H9 (cell line): ENCODE results near the gene RPS28. TPM values are rescaled to one million over a fixed set of nuclear protein-coding genes. Genes with fewer than 3 reads are reported as not detected.

Source experiments
- DNase-seq: peaks from one replicate; pipeline ENCODE4 v3.0.0-alpha.2; 2017
- H2AFZ ChIP-seq: one replicate; pipeline ENCODE4 v1.6.1; 2013; ENCODE audit warnings: mild to moderate bottlenecking, low read length, control low read depth, moderate library complexity
- H2AK5ac ChIP-seq: 2 replicates; pipeline ENCODE4 v1.6.1; 2013; ENCODE audit warnings: low read length, control low read depth, mixed read lengths; ENCODE audit not compliant: insufficient read length
- H2BK120ac ChIP-seq: one replicate; pipeline ENCODE4 v1.6.1; 2013; ENCODE audit warnings: low read depth, mild to moderate bottlenecking, low read length, control low read depth, inconsistent platforms; ENCODE audit not compliant: poor library complexity, severe bottlenecking
- H2BK12ac ChIP-seq: 2 replicates; pipeline ENCODE4 v1.6.1; 2013; ENCODE audit warnings: low read length, control low read depth, mixed read lengths, low read depth; ENCODE audit not compliant: insufficient read length
- H2BK15ac ChIP-seq: 2 replicates; pipeline ENCODE4 v1.6.1; 2013; ENCODE audit warnings: low read depth, low read length, control low read depth
- H2BK20ac ChIP-seq: one replicate; pipeline ENCODE4 v1.6.1; 2013; ENCODE audit warnings: low read depth, mild to moderate bottlenecking, low read length, control low read depth, inconsistent platforms; ENCODE audit not compliant: poor library complexity, severe bottlenecking
- H2BK5ac ChIP-seq: 2 replicates; pipeline ENCODE4 v1.6.1; 2013; ENCODE audit warnings: low read length, control low read depth, mixed read lengths; ENCODE audit not compliant: insufficient read length
- H3K14ac ChIP-seq: 2 replicates; pipeline ENCODE4 v1.6.1; 2013; ENCODE audit warnings: low read length, control low read depth; ENCODE audit not compliant: insufficient read depth
- H3K18ac ChIP-seq: 2 replicates; pipeline ENCODE4 v1.6.1; 2013; ENCODE audit warnings: low read depth, mild to moderate bottlenecking, mixed read lengths, low read length, control low read depth; ENCODE audit not compliant: insufficient read length
- H3K23ac ChIP-seq: 2 replicates; pipeline ENCODE4 v1.6.1; 2013; ENCODE audit warnings: low read length, control low read depth, mixed read lengths, low read depth; ENCODE audit not compliant: insufficient read length
- H3K23me2 ChIP-seq: 2 replicates; pipeline ENCODE4 v1.6.1; 2013; ENCODE audit warnings: low read depth, mild to moderate bottlenecking, mixed read lengths, low read length, control low read depth; ENCODE audit not compliant: insufficient read length, poor library complexity, severe bottlenecking
- H3K27ac ChIP-seq: 2 replicates; pipeline ENCODE4 v1.5.1; 2013; ENCODE audit warnings: low read length, control low read depth, mixed read lengths, low read depth; ENCODE audit not compliant: insufficient read length
- H3K27me3 ChIP-seq: 2 replicates; pipeline ENCODE4 v1.6.1; 2013; ENCODE audit warnings: low read length, control low read depth, inconsistent platforms; ENCODE audit not compliant: insufficient read depth
- H3K4ac ChIP-seq: 2 replicates; pipeline ENCODE4 v1.6.1; 2013; ENCODE audit warnings: low read depth, mild to moderate bottlenecking, control low read depth, inconsistent platforms, low read length, moderate library complexity
- H3K4me1 ChIP-seq: 2 replicates; pipeline ENCODE4 v1.6.1; 2013; ENCODE audit warnings: low read length, control low read depth, inconsistent platforms; ENCODE audit not compliant: insufficient read depth
- H3K4me2 ChIP-seq: 2 replicates; pipeline ENCODE4 v1.6.1; 2013; ENCODE audit warnings: low read length, control low read depth, mixed read lengths; ENCODE audit not compliant: insufficient read length, insufficient read depth
- H3K56ac ChIP-seq: 2 replicates; pipeline ENCODE4 v1.6.1; 2013; ENCODE audit warnings: low read depth, mild to moderate bottlenecking, mixed read lengths, low read length, control low read depth; ENCODE audit not compliant: insufficient read length
- H3K79me1 ChIP-seq: 2 replicates; pipeline ENCODE4 v1.6.1; 2013; ENCODE audit warnings: low read depth, mild to moderate bottlenecking, moderate library complexity, low read length, control low read depth, inconsistent platforms; ENCODE audit not compliant: insufficient read depth, poor library complexity, severe bottlenecking
- H3K79me2 ChIP-seq: 2 replicates; pipeline ENCODE4 v1.6.1; 2013; ENCODE audit warnings: low read length, control low read depth, inconsistent platforms; ENCODE audit not compliant: insufficient read depth
- H3K9ac ChIP-seq: 2 replicates; pipeline ENCODE4 v1.6.1; 2013; ENCODE audit warnings: low read length, control low read depth, mixed read lengths; ENCODE audit not compliant: insufficient read length; ENCODE audit errors: extremely low read depth
- H3K9me3 ChIP-seq: one replicate; pipeline ENCODE4 v1.6.1; 2013; ENCODE audit warnings: low read depth, low read length, inconsistent platforms; ENCODE audit not compliant: control insufficient read depth
- H3T11ph ChIP-seq: one replicate; pipeline ENCODE4 v1.6.1; 2013; ENCODE audit warnings: mild to moderate bottlenecking, low read length, control low read depth, inconsistent platforms
- H4K20me1 ChIP-seq: one replicate; pipeline ENCODE4 v1.6.1; 2013; ENCODE audit not compliant: control insufficient read depth, insufficient read length, insufficient read depth
- H4K5ac ChIP-seq: 2 replicates; pipeline ENCODE4 v1.6.1; 2013; ENCODE audit warnings: low read depth, mild to moderate bottlenecking, mixed read lengths, low read length, control low read depth; ENCODE audit not compliant: insufficient read length
- H4K8ac ChIP-seq: replicated peaks from 2 replicates; pipeline ENCODE4 v1.6.1; 2013; ENCODE audit warnings: low read length, control low read depth, mixed read lengths, low read depth; ENCODE audit not compliant: insufficient read length
- H4K91ac ChIP-seq: 2 replicates; pipeline ENCODE4 v1.6.1; 2013; ENCODE audit warnings: low read depth, mild to moderate bottlenecking, moderate library complexity, mixed read lengths, low read length, control low read depth; ENCODE audit not compliant: insufficient read length
- H3K27ac Mint-ChIP-seq, 3 experiments: 2 replicates in 2 of 3; 3 replicates in 1 of 3; pipeline ENCODE4 v1.8.0; 2020 to 2021; ENCODE audit warnings: mixed read lengths in 3 of 3, mild to moderate bottlenecking in 1 of 3, moderate library complexity in 1 of 3
- H3K27me3 Mint-ChIP-seq: 2 replicates; pipeline ENCODE4 v1.8.0; 2021; ENCODE audit warnings: low read depth, mild to moderate bottlenecking, moderate library complexity, mixed read lengths
- H3K36me3 Mint-ChIP-seq, 3 experiments: 2 replicates in 2 of 3; 3 replicates in 1 of 3; pipeline ENCODE4 v1.8.0; 2020 to 2021; ENCODE audit warnings: low read depth in 3 of 3, mixed read lengths in 3 of 3; ENCODE audit not compliant: insufficient read depth in 1 of 3
- H3K4me1 Mint-ChIP-seq, 2 experiments: 2 replicates each; pipeline ENCODE4 v1.8.0; 2020; ENCODE audit warnings: mixed read lengths in 2 of 2
- H3K4me3 Mint-ChIP-seq, 2 experiments: 2 replicates in 1 of 2; 3 replicates in 1 of 2; pipeline ENCODE4 v1.8.0; 2020 to 2021; ENCODE audit warnings: mild to moderate bottlenecking in 2 of 2, mixed read lengths in 2 of 2, moderate library complexity in 1 of 2
- H3K9me3 Mint-ChIP-seq, 2 experiments: 2 replicates in 1 of 2; 3 replicates in 1 of 2; pipeline ENCODE4 v1.8.0; 2020; ENCODE audit warnings: mild to moderate bottlenecking in 2 of 2, mixed read lengths in 2 of 2, moderate library complexity in 1 of 2
- CTCF ChIP-seq: fragments of 200-600 bp; sonication (generic); conservative IDR thresholded peaks from 3 replicates; pipeline ENCODE4 v1.8.0; 2021; ENCODE audit warnings: antibody characterized with exemption, mild to moderate bottlenecking
- WGBS: extraction: QIAGEN DNeasy Blood & Tissue Kit; methylation state at CpG from one replicate; pipeline ENCODE4 v1.1.7; 2013; ENCODE audit warnings: missing lambda C conversion rate, low lambda C conversion rate, mixed read lengths; ENCODE audit not compliant: insufficient read length; ENCODE audit errors: extremely low coverage; 5-methylcytosine and 5-hydroxymethylcytosine counted together
- total RNA-seq: library from RNA; stranded (reverse); gene quantifications from 2 replicates; pipeline ENCODE4 v1.2.1, GENCODE V29; 2021

The RPS28 gene
- total RNA-seq, 1 experiment from 2014 or later = 1,885 TPM

GRCh38 chr19:8333767-8334457 lies 12.6 kb downstream of the RPS28 start:
- peaks cover 10 to 12% of the 10 kb centered on the region in 2 experiments for H3K4me1 Mint-ChIP-seq
- H3K4ac ChIP-seq = no peak overlapping the region
- no peak overlapping the region for H2BK12ac ChIP-seq
- WGBS = no CpG with 5 or more reads among the region's 48 CpGs
- H3K27me3 ChIP-seq = peaks cover 18% of the 10 kb centered on the region; the same call in 1 of the 2 replicates
- no peak overlapping the region for H2AFZ ChIP-seq
- H3K79me2 ChIP-seq = no peaks in the 10 kb centered on the region
- no peak overlapping the region for H4K5ac ChIP-seq
- no peak overlapping the region for H2AK5ac ChIP-seq
- no peak overlapping the region for H2BK5ac ChIP-seq
- no peak overlapping the region for H3K23ac ChIP-seq
- H4K8ac ChIP-seq = no peak overlapping the region
- no peak overlapping the region for H3T11ph ChIP-seq
- H3K4me2 ChIP-seq = peak overlapping the region; percentile 38
- DNase-seq = peak; percentile 66
- H2BK20ac ChIP-seq = no peak overlapping the region
- no peaks in the 10 kb centered on the region; a peak in 2 of 5 replicates for H3K9me3 Mint-ChIP-seq
- no peak overlapping the region; the same call in 1 of the 2 replicates for H3K14ac ChIP-seq
- peaks cover 0 to 2% (median 0%) of the 10 kb centered on the region in 3 experiments; a peak in 2 of 7 replicates for H3K36me3 Mint-ChIP-seq
- no peak overlapping the region for H3K27ac Mint-ChIP-seq
- no peak overlapping the region for H4K91ac ChIP-seq
- H2BK120ac ChIP-seq = no peak overlapping the region
- H3K79me1 ChIP-seq = no peaks in the 10 kb centered on the region
- no peak overlapping the region for H3K27ac ChIP-seq
- no peak overlapping the region for H3K18ac ChIP-seq
- no peaks in the 10 kb centered on the region for H4K20me1 ChIP-seq
- no peak overlapping the region for H2BK15ac ChIP-seq
- no peaks in the 10 kb centered on the region; the same call in 1 of the 2 replicates for H3K4me1 ChIP-seq
- H3K4me3 Mint-ChIP-seq = peak overlapping the region; percentile 59 to 81
- H3K27me3 Mint-ChIP-seq = peaks cover 46% of the 10 kb centered on the region
- H3K9me3 ChIP-seq = no peaks in the 10 kb centered on the region
- H3K9ac ChIP-seq = no peak overlapping the region
- no peak overlapping the region for H3K56ac ChIP-seq
- no peak for TF ChIP-seq CTCF
- H3K23me2 ChIP-seq = peaks cover 12% of the 10 kb centered on the region
